ENCODE measurements around the gene XBP1.
A peak's percentile ranks its signal among the peaks of the same experiment; 100 is the strongest.
"Not testable (repeated sequence)": the region's sequence is repeated elsewhere in the genome, so short reads cannot be mapped to it uniquely, and the experiment has no call there.

XBP1 gene

GRCh38 chr22:28800308-28801041, at the start of gene XBP1:
XBP1 (minus strand) TSS chr22:28800569.
- peak; percentile 91 for DNase-seq

GRCh38 chr22:28846994-28847393, 46.6 kb upstream of the XBP1 start:
- DNase-seq = no peak

GRCh38 chr22:28844277-28844676, 43.9 kb upstream of the XBP1 start:
- DNase-seq = not testable (repeated sequence)

- DNase-seq = no peak
Observed at GRCh38 chr22:28843633-28844032, 43.3 kb upstream of the XBP1 start.

- no peak for DNase-seq
Observed at GRCh38 chr22:28841111-28841510, 40.7 kb upstream of the XBP1 start.

GRCh38 chr22:28838971-28839370, 38.6 kb upstream of the XBP1 start:
- no peak for DNase-seq

- DNase-seq = no peak
Observed at GRCh38 chr22:28837640-28838039, 37.3 kb upstream of the XBP1 start.

GRCh38 chr22:28835630-28836189, 35.3 kb upstream of the XBP1 start:
- DNase-seq = no peak

GRCh38 chr22:28833276-28833923, 33.0 kb upstream of the XBP1 start:
- DNase-seq = no peak

- DNase-seq = no peak
Observed at GRCh38 chr22:28832731-28833130, 32.4 kb upstream of the XBP1 start.

GRCh38 chr22:28831140-28832072, 31.0 kb upstream of the XBP1 start:
- DNase-seq = no peak

- no peak for DNase-seq
Observed at GRCh38 chr22:28830441-28830840, 30.1 kb upstream of the XBP1 start.

- peak; percentile 82 for DNase-seq
Observed at GRCh38 chr22:28829358-28830181, 29.2 kb upstream of the XBP1 start.

- DNase-seq = no peak
Observed at GRCh38 chr22:28826921-28827320, 26.6 kb upstream of the XBP1 start.

- DNase-seq = not testable (repeated sequence)
Observed at GRCh38 chr22:28826430-28826829, 26.1 kb upstream of the XBP1 start.

GRCh38 chr22:28824455-28824854, 24.1 kb upstream of the XBP1 start:
- not testable (repeated sequence) for DNase-seq

GRCh38 chr22:28822930-28823551, 22.7 kb upstream of the XBP1 start:
- DNase-seq = no peak

- no peak for DNase-seq
Observed at GRCh38 chr22:28821452-28821851, 21.1 kb upstream of the XBP1 start.

GRCh38 chr22:28820885-28821284, 20.5 kb upstream of the XBP1 start:
- DNase-seq = no peak

GRCh38 chr22:28819253-28820096, 19.1 kb upstream of the XBP1 start:
- no peak for DNase-seq

Measured in hematopoietic multipotent progenitor cell treated with erythropoietin and hydrocortisone succinate and interleukin-3 and kit ligand, for 8 days (in vitro differentiated cells).